Esophagus muscularis mucosa (tissue), 2 donors: Measurements from ENCODE around the gene HOTAIR.

ENCODE experiments used
- EP300 ChIP-seq: sonication (generic); formaldehyde crosslinking; IDR thresholded peaks from one replicate; pipeline ENCODE4 v1.6.1; 2017; ENCODE audit warnings: antibody characterized with exemption
- POLR2A ChIP-seq: fragments of 450-650 bp; IDR thresholded peaks from one replicate; pipeline ENCODE4 v1.6.1; 2017; ENCODE audit warnings: antibody characterized with exemption, moderate library complexity, mild to moderate bottlenecking, low read depth

DNA sequence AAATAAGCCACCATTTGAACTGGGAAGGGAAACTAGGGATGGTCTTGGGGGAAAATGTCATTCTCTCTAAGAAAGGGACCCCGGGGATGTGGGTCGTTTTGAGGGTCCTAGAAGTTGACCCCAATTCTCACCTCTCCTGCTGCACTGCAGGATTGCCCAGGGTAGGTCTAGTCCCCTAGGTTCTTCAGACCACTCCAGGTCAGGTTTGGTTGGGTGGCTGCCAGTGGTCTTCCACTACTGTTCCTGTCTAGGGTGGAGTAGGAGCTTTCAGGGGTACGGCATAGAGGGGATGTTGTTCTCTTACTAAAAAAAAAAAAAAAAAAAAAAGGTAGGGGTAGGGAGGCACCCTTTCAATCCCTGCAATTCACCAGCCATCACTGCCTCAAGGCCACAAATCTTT, 41.3 kb upstream of the HOTAIR start:
- TF ChIP-seq POLR2A (no peak), EP300 (no peak)
